Measurements from ENCODE around the gene DDX10.

- TF ChIP-seq POLR2A (IDR thresholded peaks at IDR 0.05), result no peak
- TF ChIP-seq, protein P1, sequence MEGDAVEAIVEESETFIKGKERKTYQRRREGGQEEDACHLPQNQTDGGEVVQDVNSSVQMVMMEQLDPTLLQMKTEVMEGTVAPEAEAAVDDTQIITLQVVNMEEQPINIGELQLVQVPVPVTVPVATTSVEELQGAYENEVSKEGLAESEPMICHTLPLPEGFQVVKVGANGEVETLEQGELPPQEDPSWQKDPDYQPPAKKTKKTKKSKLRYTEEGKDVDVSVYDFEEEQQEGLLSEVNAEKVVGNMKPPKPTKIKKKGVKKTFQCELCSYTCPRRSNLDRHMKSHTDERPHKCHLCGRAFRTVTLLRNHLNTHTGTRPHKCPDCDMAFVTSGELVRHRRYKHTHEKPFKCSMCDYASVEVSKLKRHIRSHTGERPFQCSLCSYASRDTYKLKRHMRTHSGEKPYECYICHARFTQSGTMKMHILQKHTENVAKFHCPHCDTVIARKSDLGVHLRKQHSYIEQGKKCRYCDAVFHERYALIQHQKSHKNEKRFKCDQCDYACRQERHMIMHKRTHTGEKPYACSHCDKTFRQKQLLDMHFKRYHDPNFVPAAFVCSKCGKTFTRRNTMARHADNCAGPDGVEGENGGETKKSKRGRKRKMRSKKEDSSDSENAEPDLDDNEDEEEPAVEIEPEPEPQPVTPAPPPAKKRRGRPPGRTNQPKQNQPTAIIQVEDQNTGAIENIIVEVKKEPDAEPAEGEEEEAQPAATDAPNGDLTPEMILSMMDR (IDR thresholded peaks at IDR 0.05), result peak in 1 of 6 experiments; percentile 3
Measured at GRCh38 chr11:108788565-108789199, 123.8 kb downstream of the DDX10 start.
